ENCODE measurements around the gene RASSF7. TPM values are rescaled to one million over a fixed set of nuclear protein-coding genes. Genes with fewer than 3 reads are reported as not detected.

RASSF7 gene
- total and polyA plus RNA-seq, 8 donors = 16.7 to 330 (median 94.9) TPM

DNA sequence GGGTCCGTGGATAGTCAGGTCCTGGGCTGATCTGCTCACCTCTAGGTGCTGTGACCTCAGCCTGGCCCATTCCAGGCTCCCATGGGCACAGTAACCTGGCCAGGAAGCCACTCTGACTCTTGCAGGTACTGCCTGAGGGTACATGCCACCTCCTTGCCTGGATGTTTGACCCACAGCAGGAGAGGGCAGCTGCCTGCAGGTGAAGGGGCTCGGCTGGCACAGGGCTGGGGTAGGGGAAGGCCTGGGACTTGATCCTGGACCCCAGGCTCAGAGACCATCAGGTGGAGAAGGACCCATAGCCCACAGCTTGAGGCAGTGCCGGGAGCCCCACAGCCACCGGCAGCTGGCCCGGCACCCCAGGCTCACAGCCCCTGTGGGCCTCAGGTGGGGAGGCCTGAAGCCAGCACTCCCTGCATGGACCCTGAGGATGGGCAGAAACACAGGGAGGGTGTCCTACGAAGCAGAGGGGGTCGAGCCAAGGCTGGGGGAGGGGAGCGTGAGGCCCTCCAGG, 20.7 kb upstream of the RASSF7 start:
- 84 to 94% (median 88%) methylated on average over 6 to 8 of the region's 8 CpGs for whole genome bisulfite sequencing, 5 donors
- Histone ChIP-seq H3K4me3 (no peak overlapping the region), H3K9me3 (no peaks in the 10 kb centered on the region), H3K36me3 (no peaks in the 10 kb centered on the region), H3K4me1 (peaks cover 23 to 26% (median 26%) of the 10 kb centered on the region in 4 donors), H3K27me3 (peaks cover 0 to 22% (median 0%) of the 10 kb centered on the region in 3 donors), H3K27ac (no peak overlapping the region)
- TF ChIP-seq, protein P1, sequence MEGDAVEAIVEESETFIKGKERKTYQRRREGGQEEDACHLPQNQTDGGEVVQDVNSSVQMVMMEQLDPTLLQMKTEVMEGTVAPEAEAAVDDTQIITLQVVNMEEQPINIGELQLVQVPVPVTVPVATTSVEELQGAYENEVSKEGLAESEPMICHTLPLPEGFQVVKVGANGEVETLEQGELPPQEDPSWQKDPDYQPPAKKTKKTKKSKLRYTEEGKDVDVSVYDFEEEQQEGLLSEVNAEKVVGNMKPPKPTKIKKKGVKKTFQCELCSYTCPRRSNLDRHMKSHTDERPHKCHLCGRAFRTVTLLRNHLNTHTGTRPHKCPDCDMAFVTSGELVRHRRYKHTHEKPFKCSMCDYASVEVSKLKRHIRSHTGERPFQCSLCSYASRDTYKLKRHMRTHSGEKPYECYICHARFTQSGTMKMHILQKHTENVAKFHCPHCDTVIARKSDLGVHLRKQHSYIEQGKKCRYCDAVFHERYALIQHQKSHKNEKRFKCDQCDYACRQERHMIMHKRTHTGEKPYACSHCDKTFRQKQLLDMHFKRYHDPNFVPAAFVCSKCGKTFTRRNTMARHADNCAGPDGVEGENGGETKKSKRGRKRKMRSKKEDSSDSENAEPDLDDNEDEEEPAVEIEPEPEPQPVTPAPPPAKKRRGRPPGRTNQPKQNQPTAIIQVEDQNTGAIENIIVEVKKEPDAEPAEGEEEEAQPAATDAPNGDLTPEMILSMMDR (IDR thresholded peaks at IDR 0.05) = no peak
- TF ChIP-seq POLR2AphosphoS5 (IDR thresholded peaks at IDR 0.05) = no peak
- DNase-seq = no peak
- intact Hi-C loops (cut with DNase I; ENCODE audit: low total_unique reads) = no loop called here

GRCh38 chr11:540583-541432, 20.0 kb upstream of the RASSF7 start:
- H3K4me3 ChIP-seq = no peak overlapping the region
- WGBS, 5 donors = 87 to 96% (median 92%) methylated on average over 15 to 23 of the region's 23 CpGs
- H3K27me3 ChIP-seq = peaks cover 0 to 22% (median 0%) of the 10 kb centered on the region in 3 donors
- intact Hi-C loops (cut with DNase I; ENCODE audit: low total_unique reads) = no loop called here
- TF ChIP-seq, protein P1 (IDR thresholded peaks at IDR 0.05) = no peak
- TF ChIP-seq POLR2AphosphoS5 (IDR thresholded peaks at IDR 0.05) (no peak), POLR2A (IDR thresholded peaks at IDR 0.05) (no peak), EP300 (IDR thresholded peaks at IDR 0.05) (no peak)
- no peaks in the 10 kb centered on the region for H3K9me3 ChIP-seq
- peaks cover 22 to 26% (median 25%) of the 10 kb centered on the region in 4 donors for H3K4me1 ChIP-seq
- H3K27ac ChIP-seq = no peak overlapping the region
- peak in 1 of 2 donors; percentile 3 for DNase-seq
- H3K36me3 ChIP-seq = no peaks in the 10 kb centered on the region

GRCh38 chr11:541433-541885, 19.3 kb upstream of the RASSF7 start:
- intact Hi-C loops (cut with DNase I; ENCODE audit: low total_unique reads) = no loop called here
- Histone ChIP-seq H3K4me1 (peaks cover 16 to 19% (median 18%) of the 10 kb centered on the region in 4 donors), H3K9me3 (no peaks in the 10 kb centered on the region), H3K36me3 (no peaks in the 10 kb centered on the region), H3K27me3 (peaks cover 0 to 19% (median 0%) of the 10 kb centered on the region in 3 donors), H3K27ac (no peak overlapping the region), H3K4me3 (no peak overlapping the region)
- WGBS, 5 donors = 88 to 95% (median 90%) methylated on average over 19 to 20 of the region's 20 CpGs
- peak in 1 of 2 donors; percentile 13 for DNase-seq
- TF ChIP-seq, protein P1 (IDR thresholded peaks at IDR 0.05) = no peak
- TF ChIP-seq EP300 (IDR thresholded peaks at IDR 0.05) (no peak), POLR2A (IDR thresholded peaks at IDR 0.05) (no peak)

DNA sequence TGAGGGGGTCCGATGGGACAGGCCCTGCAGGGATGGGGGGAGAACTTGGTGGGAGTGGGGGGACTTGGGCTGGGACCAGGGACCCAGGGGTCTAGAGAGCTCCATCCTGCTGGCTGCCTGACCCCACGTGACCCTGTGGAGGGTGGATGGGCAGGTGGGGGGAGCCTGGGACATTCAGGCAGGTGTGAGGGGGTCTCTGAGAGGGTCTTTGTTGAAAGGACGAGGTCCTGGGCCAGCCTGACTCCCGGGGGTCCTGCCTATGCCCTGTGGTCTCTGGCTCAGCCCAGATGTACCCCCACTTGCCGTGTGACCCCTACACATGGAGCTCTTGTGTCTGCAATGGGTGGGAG, 16.0 kb upstream of the RASSF7 start:
- 70 to 92% (median 89%) methylated on average over 4 to 5 of the region's 5 CpGs for WGBS, 5 donors
- Histone ChIP-seq H3K4me3 (no peak overlapping the region), H3K36me3 (no peaks in the 10 kb centered on the region), H3K4me1 (no peaks in the 10 kb centered on the region), H3K27ac (no peak overlapping the region), H3K27me3 (no peaks in the 10 kb centered on the region), H3K9me3 (no peaks in the 10 kb centered on the region)
- intact Hi-C loops (cut with DNase I; ENCODE audit: low total_unique reads) = no loop called here
- no peak for DNase-seq
- TF ChIP-seq, protein P1 (IDR thresholded peaks at IDR 0.05) = no peak
- TF ChIP-seq POLR2AphosphoS5 (IDR thresholded peaks at IDR 0.05) (no peak), EP300 (IDR thresholded peaks at IDR 0.05) (no peak), POLR2A (IDR thresholded peaks at IDR 0.05) (no peak)
